Measurements from ENCODE around the gene PLXNA1.

DNA sequence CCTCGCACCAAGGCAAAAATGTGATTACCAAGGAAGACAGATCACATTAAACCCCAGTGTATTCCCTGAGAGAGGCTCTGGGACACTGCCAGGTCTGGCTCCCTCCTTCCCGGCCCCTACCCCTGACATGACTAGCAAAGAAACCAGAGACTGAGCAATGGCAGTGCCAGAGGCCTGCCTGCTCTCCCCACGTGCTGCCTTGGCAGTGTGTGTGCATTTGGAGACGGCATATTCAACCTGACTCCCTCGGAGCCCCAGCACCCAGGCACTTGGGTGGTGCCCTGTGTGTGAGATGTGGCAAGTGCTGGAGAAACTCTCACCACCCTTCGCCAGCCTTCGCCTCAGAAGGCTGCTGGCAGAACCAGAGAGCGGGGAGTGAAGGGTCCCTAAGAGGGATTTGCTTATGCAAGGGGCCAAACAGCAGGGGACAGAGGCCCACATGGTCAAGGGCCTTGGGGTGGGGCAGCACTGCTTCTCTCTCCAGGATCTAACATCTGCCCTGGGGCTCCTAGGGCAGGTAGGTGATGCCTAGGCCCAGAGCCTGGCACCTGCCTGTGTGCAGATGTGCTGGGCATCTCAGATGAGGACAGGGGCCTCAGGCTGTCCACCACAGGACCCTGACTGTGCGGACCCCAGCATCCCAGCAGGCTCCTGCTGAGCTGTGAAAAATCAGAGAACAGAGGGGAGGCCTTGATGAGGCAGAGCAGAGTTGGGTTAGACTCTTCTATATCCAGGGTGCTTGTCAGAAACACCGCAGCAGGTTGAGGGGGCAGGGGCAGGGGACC, 23.6 kb upstream of the PLXNA1 start:
- TF ChIP-seq CTCF (IDR thresholded peaks at IDR 0.05) (no peak), POLR2A (IDR thresholded peaks at IDR 0.05) (no peak)

Data from uterus (tissue), 2 donors.